Measurements from ENCODE around the gene TTC29. TPM values are rescaled to one million over a fixed set of nuclear protein-coding genes. Genes with fewer than 3 reads are reported as not detected.

The TTC29 gene
- total RNA-seq: not detected in 2 replicates
- long read RNA-seq: 0 reads

GRCh38 chr4:146945556-146946374 lies at the start of gene TTC29:
TSS of gene TTC29 (minus strand) at chr4:146945864. CDS start at chr4:146939895, 5,969 bp downstream.
- H3K36me3 Mint-ChIP-seq (ENCODE audit: low read depth): no peaks in the 10 kb centered on the region
- DNase-seq (ENCODE audit: low read depth, low spot score): peak; percentile 93
- H3K9me3 Mint-ChIP-seq: no peaks in the 10 kb centered on the region
- H3K4me1 Mint-ChIP-seq: peaks cover 6% of the 10 kb centered on the region
- H3K4me3 Mint-ChIP-seq: peak within 1 kb of the TSS; percentile 63
- TF ChIP-seq, protein P1, sequence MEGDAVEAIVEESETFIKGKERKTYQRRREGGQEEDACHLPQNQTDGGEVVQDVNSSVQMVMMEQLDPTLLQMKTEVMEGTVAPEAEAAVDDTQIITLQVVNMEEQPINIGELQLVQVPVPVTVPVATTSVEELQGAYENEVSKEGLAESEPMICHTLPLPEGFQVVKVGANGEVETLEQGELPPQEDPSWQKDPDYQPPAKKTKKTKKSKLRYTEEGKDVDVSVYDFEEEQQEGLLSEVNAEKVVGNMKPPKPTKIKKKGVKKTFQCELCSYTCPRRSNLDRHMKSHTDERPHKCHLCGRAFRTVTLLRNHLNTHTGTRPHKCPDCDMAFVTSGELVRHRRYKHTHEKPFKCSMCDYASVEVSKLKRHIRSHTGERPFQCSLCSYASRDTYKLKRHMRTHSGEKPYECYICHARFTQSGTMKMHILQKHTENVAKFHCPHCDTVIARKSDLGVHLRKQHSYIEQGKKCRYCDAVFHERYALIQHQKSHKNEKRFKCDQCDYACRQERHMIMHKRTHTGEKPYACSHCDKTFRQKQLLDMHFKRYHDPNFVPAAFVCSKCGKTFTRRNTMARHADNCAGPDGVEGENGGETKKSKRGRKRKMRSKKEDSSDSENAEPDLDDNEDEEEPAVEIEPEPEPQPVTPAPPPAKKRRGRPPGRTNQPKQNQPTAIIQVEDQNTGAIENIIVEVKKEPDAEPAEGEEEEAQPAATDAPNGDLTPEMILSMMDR (conservative IDR thresholded peaks at IDR 0.05): no peak
- no peak within 1 kb of the TSS for H3K27ac Mint-ChIP-seq (ENCODE audit: unreplicated experiment)
- H3K27me3 Mint-ChIP-seq (ENCODE audit: low read depth): peaks cover 71% of the 10 kb centered on the region

DNA sequence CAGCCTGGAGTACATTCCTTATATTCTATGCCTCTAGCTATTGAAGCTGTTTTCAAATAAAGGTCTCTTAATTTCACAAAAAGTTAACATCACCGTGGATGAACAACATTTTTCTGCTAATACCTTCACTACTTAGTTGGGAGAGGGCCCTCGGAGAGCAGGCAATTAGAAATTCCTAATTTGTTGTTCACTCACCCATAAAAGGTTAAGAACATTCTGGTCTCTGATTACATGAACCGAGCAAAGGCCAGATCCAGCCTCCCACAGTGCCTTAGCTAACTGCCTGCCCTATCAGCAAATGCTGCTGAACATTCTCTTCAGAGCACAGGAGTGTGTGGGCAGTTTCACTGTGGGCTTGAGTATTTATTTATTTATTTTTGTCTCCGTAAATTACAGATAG lies 36.0 kb upstream of the TTC29 start:
- Mint-ChIP-seq H3K27me3 (ENCODE audit: low read depth) (peaks cover 2% of the 10 kb centered on the region), H3K4me1 (peaks cover 3% of the 10 kb centered on the region), H3K27ac (ENCODE audit: unreplicated experiment) (no peak overlapping the region), H3K4me3 (no peak overlapping the region), H3K9me3 (peaks cover 2% of the 10 kb centered on the region), H3K36me3 (ENCODE audit: low read depth) (no peaks in the 10 kb centered on the region)
- DNase-seq (ENCODE audit: low read depth, low spot score): no peak
- TF ChIP-seq, protein P1 (conservative IDR thresholded peaks at IDR 0.05): no peak

DNA sequence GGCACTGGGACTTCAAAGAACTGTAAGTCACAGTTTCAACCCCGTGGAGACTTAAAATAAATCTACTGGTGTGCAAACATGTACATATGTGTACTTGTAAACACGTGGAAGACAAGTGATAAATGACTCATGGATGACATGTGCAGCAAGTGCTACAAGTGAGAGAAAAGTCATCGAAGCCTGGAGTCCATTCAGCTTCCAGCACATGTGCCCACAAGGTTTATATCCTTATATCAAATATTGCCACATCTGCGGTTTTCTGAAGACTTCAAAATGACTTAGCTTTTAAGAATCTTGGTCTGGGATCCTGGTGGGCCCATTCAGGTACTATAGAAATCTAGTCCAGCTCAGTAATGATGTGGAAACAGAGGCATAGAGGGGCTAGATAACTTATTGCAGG lies 33.0 kb upstream of the TTC29 start:
- no peak overlapping the region for H3K4me3 Mint-ChIP-seq

DNA sequence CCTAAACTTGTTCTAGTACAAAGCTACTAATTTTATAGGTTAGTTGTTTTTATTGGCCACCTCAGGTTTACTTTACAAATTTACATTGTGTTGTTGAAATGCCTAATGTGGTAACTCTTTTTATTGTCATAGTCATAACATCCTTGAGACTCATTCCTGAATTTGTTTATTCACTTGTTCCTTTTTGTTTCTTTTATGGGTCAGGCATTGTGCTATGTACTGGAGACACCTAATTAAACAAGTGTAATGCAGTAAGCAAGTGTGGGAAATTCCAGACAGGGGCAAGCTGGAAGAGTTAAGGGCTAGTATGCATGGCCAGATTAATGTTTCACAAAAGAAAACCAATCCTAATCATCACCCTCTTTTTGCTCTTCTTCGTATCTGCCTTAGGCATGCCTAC lies 30.5 kb upstream of the TTC29 start:
- no peaks in the 10 kb centered on the region for H3K36me3 Mint-ChIP-seq (ENCODE audit: low read depth)
- no peak overlapping the region for H3K4me3 Mint-ChIP-seq
- no peaks in the 10 kb centered on the region for H3K4me1 Mint-ChIP-seq
- H3K27me3 Mint-ChIP-seq (ENCODE audit: low read depth): no peaks in the 10 kb centered on the region
- no peak overlapping the region for H3K27ac Mint-ChIP-seq (ENCODE audit: unreplicated experiment)
- H3K9me3 Mint-ChIP-seq: no peaks in the 10 kb centered on the region
- TF ChIP-seq, protein P1 (conservative IDR thresholded peaks at IDR 0.05): no peak
- no peak for DNase-seq (ENCODE audit: low read depth, low spot score)

More for the DNA sequence above, 33.0 kb upstream of the TTC29 start:
- no peaks in the 10 kb centered on the region for H3K36me3 Mint-ChIP-seq (ENCODE audit: low read depth)
- H3K4me1 Mint-ChIP-seq: peaks cover 3% of the 10 kb centered on the region
- DNase-seq (ENCODE audit: low read depth, low spot score): no peak
- TF ChIP-seq, protein P1 (conservative IDR thresholded peaks at IDR 0.05): no peak
- H3K27me3 Mint-ChIP-seq (ENCODE audit: low read depth): no peaks in the 10 kb centered on the region
- no peaks in the 10 kb centered on the region for H3K9me3 Mint-ChIP-seq
- H3K27ac Mint-ChIP-seq (ENCODE audit: unreplicated experiment): no peak overlapping the region

DNA sequence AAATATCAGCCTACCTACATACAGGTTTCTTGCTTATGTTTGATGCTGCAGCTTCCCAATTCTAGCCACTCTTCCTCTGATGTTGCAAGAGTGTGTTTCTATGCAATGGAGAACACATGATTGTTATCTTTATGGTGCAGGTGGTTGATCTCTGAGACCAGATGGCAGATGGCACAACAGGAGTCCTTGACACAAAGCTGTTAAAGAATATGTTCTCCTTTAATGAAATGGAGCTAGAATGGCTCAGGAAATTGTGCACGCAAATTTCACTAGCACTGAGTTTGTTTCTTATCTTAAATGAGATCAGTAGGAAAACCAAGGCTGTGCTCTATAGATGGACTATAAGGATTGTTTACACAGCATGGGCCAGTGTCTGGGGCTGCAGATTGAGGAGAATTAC lies 29.9 kb upstream of the TTC29 start:
- Mint-ChIP-seq H3K4me3 (no peak overlapping the region), H3K4me1 (no peaks in the 10 kb centered on the region), H3K9me3 (no peaks in the 10 kb centered on the region), H3K27me3 (ENCODE audit: low read depth) (no peaks in the 10 kb centered on the region), H3K36me3 (ENCODE audit: low read depth) (no peaks in the 10 kb centered on the region), H3K27ac (ENCODE audit: unreplicated experiment) (no peak overlapping the region)
- DNase-seq (ENCODE audit: low read depth, low spot score): no peak
- TF ChIP-seq, protein P1 (conservative IDR thresholded peaks at IDR 0.05): no peak
